ENCODE results near the gene LDLRAP1. TPM values are rescaled to one million over a fixed set of nuclear protein-coding genes. Genes with fewer than 3 reads are reported as not detected.

The LDLRAP1 gene
- total and polyA plus RNA-seq, 2 experiments from 2014 or later: 23.6 to 26.9 TPM

GRCh38 chr1:25527946-25528595, 15.3 kb upstream of the LDLRAP1 start:
- no peaks in the 10 kb centered on the region for H3F3A ChIP-seq (ENCODE audit: insufficient read depth)
- no peak overlapping the region for H3K9ac ChIP-seq
- H3K36me3 ChIP-seq (ENCODE audit: low read depth): no peaks in the 10 kb centered on the region
- H3K27me3 ChIP-seq (replicated peaks; ENCODE audit: insufficient read depth): peaks cover 7% of the 10 kb centered on the region; the same call in 1 of the 2 replicates
- in situ Hi-C loops (cut with MboI): no loop called here
- no peak for DNase-seq
- H3K79me2 ChIP-seq (ENCODE audit: insufficient read depth): no peaks in the 10 kb centered on the region
- no peak for TF ChIP-seq EZH2 (IDR thresholded peaks at IDR 0.05; ENCODE audit: insufficient read depth, poor library complexity, severe bottlenecking)
- no peak for TF ChIP-seq EZH2phosphoT487 (IDR thresholded peaks at IDR 0.05; ENCODE audit: insufficient read depth, low read depth)
- H3K9me3 ChIP-seq (ENCODE audit: low read depth): no peaks in the 10 kb centered on the region
- H2AFZ ChIP-seq: no peak overlapping the region
- 86 to 88% methylated on average over 21 of the region's 21 CpGs for WGBS, 2 experiments (ENCODE audit: low coverage in 1 of 2, low lambda C conversion rate in 2 of 2, missing lambda C conversion rate in 2 of 2)
- no peak overlapping the region for H3K27ac ChIP-seq
- H4K20me1 ChIP-seq (ENCODE audit: insufficient read depth): no peaks in the 10 kb centered on the region
- no peaks in the 10 kb centered on the region for H3K4me1 ChIP-seq (ENCODE audit: insufficient read depth)
- no peak overlapping the region for H3K4me2 ChIP-seq (ENCODE audit: unreplicated experiment)
- no peaks in the 10 kb centered on the region for H3K9me2 ChIP-seq (ENCODE audit: insufficient read depth)
- no peak overlapping the region for H3K4me3 ChIP-seq

DNA sequence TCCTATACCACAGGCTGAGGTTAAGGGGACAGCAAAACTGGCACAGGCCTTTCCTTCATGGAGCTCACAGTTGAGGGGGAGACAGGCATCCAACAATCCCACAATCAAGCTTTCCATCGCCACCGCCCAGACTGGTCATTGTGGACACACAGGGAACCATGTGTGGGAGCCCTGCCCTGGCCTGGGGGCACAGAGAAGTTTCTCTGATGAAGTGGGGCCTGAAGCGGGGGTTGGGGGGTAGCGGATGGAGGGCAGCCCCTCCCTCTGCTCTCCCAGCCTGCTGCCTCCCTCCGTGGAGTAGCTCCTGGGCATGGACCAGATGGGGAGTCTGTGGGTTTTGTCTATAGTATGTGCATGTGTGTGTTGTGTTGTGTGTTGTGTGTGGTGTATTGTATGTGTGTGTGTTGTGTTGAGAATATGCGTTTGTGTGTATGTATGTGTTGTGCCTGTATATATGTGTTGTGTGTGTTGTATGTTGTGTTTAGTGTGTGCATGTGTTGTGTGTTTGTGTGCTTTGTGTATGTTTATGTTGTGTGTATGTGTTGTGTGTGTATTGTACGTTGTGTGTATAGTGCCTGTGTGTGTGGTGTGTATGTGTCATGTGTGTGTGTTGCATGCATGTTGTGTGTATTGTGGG, 14.4 kb upstream of the LDLRAP1 start:
- no peak overlapping the region for H3K4me3 ChIP-seq
- TF ChIP-seq EZH2 (IDR thresholded peaks at IDR 0.05; ENCODE audit: insufficient read depth, poor library complexity, severe bottlenecking): no peak
- TF ChIP-seq EZH2phosphoT487 (IDR thresholded peaks at IDR 0.05; ENCODE audit: insufficient read depth, low read depth): no peak
- no peak for DNase-seq
- H4K20me1 ChIP-seq (ENCODE audit: insufficient read depth): no peaks in the 10 kb centered on the region
- no peaks in the 10 kb centered on the region for H3K9me2 ChIP-seq (ENCODE audit: insufficient read depth)
- H3F3A ChIP-seq (ENCODE audit: insufficient read depth): no peaks in the 10 kb centered on the region
- H3K4me2 ChIP-seq (ENCODE audit: unreplicated experiment): no peak overlapping the region
- no peaks in the 10 kb centered on the region for H3K4me1 ChIP-seq (ENCODE audit: insufficient read depth)
- peaks cover 7% of the 10 kb centered on the region; the same call in 1 of the 2 replicates for H3K27me3 ChIP-seq (replicated peaks; ENCODE audit: insufficient read depth)
- no peaks in the 10 kb centered on the region for H3K9me3 ChIP-seq (ENCODE audit: low read depth)
- no peak overlapping the region for H3K9ac ChIP-seq
- no peaks in the 10 kb centered on the region for H3K79me2 ChIP-seq (ENCODE audit: insufficient read depth)
- no peak overlapping the region for H3K27ac ChIP-seq
- in situ Hi-C loops (cut with MboI): no loop called here
- H2AFZ ChIP-seq: no peak overlapping the region
- no peaks in the 10 kb centered on the region for H3K36me3 ChIP-seq (ENCODE audit: low read depth)
- 72 to 78% methylated on average over 7 of the region's 7 CpGs for WGBS, 2 experiments (ENCODE audit: low coverage in 1 of 2, low lambda C conversion rate in 2 of 2, missing lambda C conversion rate in 2 of 2)

GRCh38 chr1:25529518-25530185, 13.8 kb upstream of the LDLRAP1 start:
- Histone ChIP-seq H3K9ac (no peak overlapping the region), H3K4me2 (ENCODE audit: unreplicated experiment) (no peak overlapping the region), H3K27me3 (replicated peaks; ENCODE audit: insufficient read depth) (peaks cover 7% of the 10 kb centered on the region; the same call in 1 of the 2 replicates), H3F3A (ENCODE audit: insufficient read depth) (no peaks in the 10 kb centered on the region), H3K4me3 (no peak overlapping the region), H3K36me3 (ENCODE audit: low read depth) (no peaks in the 10 kb centered on the region), H2AFZ (no peak overlapping the region), H3K79me2 (ENCODE audit: insufficient read depth) (no peaks in the 10 kb centered on the region), H3K4me1 (ENCODE audit: insufficient read depth) (no peaks in the 10 kb centered on the region), H4K20me1 (ENCODE audit: insufficient read depth) (no peaks in the 10 kb centered on the region), H3K9me3 (ENCODE audit: low read depth) (no peaks in the 10 kb centered on the region), H3K9me2 (ENCODE audit: insufficient read depth) (no peaks in the 10 kb centered on the region), H3K27ac (no peak overlapping the region)
- TF ChIP-seq EZH2 (IDR thresholded peaks at IDR 0.05; ENCODE audit: insufficient read depth, poor library complexity, severe bottlenecking) (no peak), EZH2phosphoT487 (IDR thresholded peaks at IDR 0.05; ENCODE audit: insufficient read depth, low read depth) (no peak)
- WGBS, 2 experiments (ENCODE audit: low coverage in 1 of 2, low lambda C conversion rate in 2 of 2, missing lambda C conversion rate in 2 of 2): 86 to 89% methylated on average over 12 to 18 of the region's 18 CpGs
- DNase-seq: no peak
- in situ Hi-C loops (cut with MboI): no loop called here

DNA sequence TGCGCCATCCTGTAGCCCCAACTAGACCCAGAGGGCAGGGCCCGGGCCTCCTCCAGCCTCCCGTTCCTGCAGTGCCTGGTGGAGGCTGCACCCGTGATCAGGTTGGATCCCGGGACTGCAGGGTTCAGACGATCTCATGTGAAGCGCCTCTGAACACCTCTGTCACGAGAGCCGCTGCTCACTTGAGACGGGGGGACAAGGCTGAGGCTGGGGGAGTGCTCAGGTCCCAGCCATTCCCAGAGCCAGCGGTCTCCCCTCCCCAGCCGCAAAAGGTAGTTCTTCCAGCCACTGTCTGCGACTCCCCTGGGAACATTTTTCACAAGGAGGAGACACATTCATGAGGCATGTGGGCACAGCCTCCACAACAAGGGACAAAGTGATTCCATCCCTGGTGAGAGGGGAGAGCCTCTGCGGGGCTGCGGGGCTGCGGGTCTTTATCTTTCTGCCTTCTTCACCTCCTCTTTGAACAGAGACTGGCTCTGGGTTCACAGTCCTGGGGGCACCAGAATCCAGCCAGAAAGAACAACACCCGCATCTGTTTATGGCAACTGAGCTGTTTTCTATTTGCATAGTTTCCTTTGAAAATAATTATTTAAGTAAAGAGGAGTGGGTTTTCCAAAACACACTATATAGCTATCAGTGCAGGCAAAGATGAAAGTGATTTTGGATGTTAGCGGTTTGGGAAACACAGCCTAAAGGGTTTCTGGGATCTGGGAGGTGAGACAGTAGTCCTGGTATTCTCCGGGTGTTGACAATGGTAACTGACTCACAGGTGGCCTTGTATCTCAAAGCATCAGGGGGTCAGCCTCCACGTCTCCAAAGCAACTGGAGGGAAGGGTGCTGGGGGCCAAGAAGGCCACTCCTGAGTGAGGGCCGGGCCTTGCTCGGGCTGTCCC, 13.0 kb upstream of the LDLRAP1 start:
- WGBS, 2 experiments (ENCODE audit: low coverage in 1 of 2, low lambda C conversion rate in 2 of 2, missing lambda C conversion rate in 2 of 2): 79 to 84% methylated on average over 17 to 22 of the region's 22 CpGs
- Histone ChIP-seq H3K27me3 (replicated peaks; ENCODE audit: insufficient read depth) (peaks cover 2% of the 10 kb centered on the region; the same call in 1 of the 2 replicates), H3K9me2 (ENCODE audit: insufficient read depth) (no peaks in the 10 kb centered on the region), H3K4me1 (ENCODE audit: insufficient read depth) (no peaks in the 10 kb centered on the region), H2AFZ (no peak overlapping the region), H4K20me1 (ENCODE audit: insufficient read depth) (no peaks in the 10 kb centered on the region), H3K4me2 (ENCODE audit: unreplicated experiment) (no peak overlapping the region), H3K27ac (no peak overlapping the region), H3K9me3 (ENCODE audit: low read depth) (no peaks in the 10 kb centered on the region), H3K9ac (no peak overlapping the region), H3K36me3 (ENCODE audit: low read depth) (no peaks in the 10 kb centered on the region), H3K4me3 (no peak overlapping the region), H3K79me2 (ENCODE audit: insufficient read depth) (no peaks in the 10 kb centered on the region), H3F3A (ENCODE audit: insufficient read depth) (no peaks in the 10 kb centered on the region)
- in situ Hi-C loops (cut with MboI): no loop called here
- DNase-seq: no peak
- TF ChIP-seq EZH2phosphoT487 (IDR thresholded peaks at IDR 0.05; ENCODE audit: insufficient read depth, low read depth): no peak
- no peak for TF ChIP-seq EZH2 (IDR thresholded peaks at IDR 0.05; ENCODE audit: insufficient read depth, poor library complexity, severe bottlenecking)

All from GM23248 (cell line).